GM19193 (cell line): ENCODE data around the gene MALSU1.

ENCODE experiments used
- POLR2A ChIP-seq: IDR thresholded peaks from 4 replicates; pipeline ENCODE4 v1.6.1; 2011; ENCODE audit not compliant: insufficient read depth, insufficient read length; ENCODE audit errors: extremely low read depth

Gene MALSU1

DNA sequence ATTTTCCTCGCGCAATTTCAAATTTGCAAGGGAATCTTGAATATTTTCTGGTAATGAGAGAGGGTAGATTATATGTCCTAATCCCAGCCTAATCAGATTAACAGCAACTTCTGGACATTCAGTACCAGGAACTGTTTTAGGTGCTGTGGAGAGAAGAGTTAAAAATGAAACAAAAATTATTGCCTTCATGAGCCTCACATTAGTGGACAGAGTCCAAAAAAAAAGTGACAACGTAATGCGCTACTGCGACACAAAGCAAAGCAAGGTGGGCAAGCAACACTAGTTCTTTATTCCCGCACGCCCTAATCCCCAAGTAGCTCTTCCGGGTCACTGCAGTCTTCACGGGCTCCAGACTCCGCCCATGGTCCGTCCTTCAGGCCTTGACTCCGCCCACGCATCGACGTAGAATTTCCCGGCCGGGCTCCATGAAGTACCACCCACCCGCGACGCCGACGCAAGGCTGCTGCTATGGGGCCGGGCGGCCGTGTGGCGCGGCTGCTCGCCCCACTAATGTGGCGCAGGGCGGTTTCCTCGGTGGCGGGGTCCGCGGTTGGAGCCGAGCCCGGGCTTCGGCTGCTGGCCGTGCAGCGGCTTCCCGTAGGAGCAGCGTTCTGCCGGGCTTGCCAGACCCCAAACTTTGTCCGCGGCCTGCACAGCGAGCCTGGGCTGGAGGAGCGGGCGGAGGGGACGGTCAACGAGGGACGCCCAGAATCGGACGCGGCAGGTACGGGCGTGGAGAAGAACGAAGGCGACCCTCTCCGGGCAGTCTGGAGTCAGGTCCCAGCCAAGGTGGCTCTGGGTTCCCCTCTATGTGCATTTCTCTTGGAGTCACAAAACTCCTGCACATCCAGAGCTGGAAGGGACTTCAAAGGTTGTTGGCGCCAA, at the start of gene MALSU1:
TSS of gene MALSU1 (plus strand) at position 455 of the 885 bp plus-strand sequence. CDS start at position 469, 14 bp downstream.
- peak; percentile 93 for TF ChIP-seq POLR2A

DNA sequence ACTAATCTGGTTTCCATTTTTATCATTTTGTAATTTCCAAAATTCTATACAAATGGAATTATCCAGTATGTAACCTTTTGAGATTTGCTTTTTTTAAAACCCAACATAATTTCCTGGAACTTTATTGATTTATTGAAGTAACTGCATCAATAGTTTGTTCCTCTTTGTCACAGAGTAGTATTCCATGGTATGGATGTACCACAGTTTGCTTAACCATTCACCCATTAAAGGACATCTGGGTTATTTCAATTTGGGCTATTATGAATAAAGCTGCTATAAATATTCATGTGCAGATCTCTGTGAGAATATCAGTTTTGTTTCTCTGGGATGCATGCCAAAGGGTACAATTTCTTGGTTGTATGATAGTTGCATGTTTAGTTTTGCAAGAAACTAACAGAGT, 49.7 kb upstream of the MALSU1 start:
- no peak for TF ChIP-seq POLR2A

DNA sequence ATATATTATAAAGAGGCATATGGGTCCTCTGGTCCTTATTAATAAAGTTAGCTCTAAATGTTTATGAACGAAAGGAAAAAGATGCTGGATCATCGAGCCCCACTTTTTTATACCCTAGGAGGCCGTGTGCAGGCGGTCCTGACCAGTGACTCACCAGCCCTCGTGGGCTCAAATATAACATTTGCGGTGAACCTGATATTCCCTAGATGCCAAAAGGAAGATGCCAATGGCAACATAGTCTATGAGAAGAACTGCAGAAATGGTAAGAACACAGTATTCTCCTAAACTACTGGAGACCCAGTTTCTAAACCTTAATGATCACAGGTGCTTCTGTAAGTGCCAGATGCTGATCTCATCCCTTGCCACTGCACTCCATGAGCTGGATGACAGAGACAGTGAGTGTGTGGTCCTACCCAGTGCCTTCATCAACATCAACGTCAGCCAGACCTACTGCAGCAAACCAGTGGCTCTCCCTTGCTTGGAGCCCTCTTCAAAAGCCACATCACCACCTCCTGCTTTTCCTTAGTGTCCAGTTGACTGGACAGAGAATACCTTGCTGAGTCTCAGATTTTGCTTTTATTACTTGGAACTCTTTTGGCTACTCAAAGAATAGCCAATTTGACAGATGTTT, 45.0 kb upstream of the MALSU1 start:
- no peak for TF ChIP-seq POLR2A

DNA sequence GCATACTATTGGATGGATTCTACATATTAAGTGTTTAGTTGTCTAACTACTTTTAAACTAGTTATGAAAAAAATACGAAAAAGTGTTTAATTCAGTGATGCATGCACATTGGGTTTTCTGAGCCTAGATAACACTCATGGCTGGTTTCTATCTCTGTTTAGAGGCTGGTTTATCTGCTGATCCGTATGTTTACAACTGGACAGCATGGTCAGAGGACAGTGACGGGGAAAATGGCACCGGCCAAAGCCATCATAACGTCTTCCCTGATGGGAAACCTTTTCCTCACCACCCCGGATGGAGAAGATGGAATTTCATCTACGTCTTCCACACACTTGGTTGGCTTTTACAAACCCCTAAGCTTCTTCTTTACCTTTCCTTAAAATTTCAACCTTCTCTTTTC, 42.4 kb upstream of the MALSU1 start:
- no peak for TF ChIP-seq POLR2A

DNA sequence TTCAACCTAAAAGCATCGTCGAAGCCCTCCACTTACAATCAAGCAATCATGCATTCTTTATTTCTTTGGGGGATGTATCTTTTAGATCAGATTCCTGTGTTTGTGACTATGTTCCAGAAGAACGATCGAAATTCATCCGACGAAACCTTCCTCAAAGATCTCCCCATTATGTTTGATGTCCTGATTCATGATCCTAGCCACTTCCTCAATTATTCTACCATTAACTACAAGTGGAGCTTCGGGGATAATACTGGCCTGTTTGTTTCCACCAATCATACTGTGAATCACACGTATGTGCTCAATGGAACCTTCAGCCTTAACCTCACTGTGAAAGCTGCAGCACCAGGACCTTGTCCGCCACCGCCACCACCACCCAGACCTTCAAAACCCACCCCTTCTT, 38.8 kb upstream of the MALSU1 start:
- no peak for TF ChIP-seq POLR2A

DNA sequence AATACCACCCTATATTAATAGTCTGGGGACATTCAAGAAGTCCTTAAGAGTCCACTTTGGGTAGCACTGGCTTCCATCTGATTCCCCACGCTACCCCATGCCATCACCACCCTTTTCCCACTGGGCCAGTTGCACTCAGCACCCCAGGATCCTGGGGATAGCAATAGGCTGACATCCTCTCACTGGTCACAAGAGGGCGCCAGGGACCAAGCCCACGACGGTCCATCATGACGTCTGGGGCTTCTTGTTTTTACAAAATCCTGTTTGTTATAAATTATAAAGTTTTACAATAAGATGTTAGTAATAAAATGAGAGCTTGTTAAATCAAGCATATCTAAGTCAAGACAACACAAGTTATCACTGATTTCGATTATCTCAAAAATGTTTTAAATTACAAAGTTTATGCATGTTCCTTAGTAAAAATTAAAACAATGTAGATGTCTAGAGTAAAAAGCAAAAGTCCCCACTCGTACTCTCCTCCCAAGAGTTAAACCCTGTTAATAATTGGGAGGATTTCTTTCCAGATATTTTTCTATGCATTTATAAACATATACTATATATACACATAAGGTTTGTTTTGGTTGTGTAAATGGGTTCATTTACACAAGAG, 37.2 kb upstream of the MALSU1 start:
- TF ChIP-seq POLR2A = no peak

DNA sequence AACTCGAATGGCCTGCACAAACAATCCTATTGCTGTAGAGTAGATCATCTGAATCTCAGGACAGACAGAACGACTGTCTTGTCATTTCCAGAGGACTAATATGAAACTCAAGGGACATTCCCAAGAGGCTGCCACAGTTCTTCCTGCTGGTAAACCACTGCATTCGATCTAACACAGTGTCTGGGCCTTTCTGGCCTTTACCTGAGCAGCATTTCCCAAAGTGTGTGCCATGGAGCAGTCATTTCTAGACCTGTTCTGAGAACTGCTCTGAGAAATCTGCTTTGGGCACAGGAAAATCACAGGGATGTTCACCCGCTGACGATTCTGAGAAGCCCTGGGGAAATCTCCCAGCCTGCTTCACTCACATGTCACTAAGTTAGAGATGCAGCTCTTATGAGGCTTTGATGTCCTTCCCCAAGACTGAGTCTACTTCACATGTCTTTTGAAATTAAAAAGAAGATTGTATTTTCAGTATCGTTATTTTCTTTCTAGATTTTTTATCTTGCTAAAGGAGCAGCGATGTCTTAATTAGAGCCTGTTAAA, 34.2 kb upstream of the MALSU1 start:
- TF ChIP-seq POLR2A = no peak

DNA sequence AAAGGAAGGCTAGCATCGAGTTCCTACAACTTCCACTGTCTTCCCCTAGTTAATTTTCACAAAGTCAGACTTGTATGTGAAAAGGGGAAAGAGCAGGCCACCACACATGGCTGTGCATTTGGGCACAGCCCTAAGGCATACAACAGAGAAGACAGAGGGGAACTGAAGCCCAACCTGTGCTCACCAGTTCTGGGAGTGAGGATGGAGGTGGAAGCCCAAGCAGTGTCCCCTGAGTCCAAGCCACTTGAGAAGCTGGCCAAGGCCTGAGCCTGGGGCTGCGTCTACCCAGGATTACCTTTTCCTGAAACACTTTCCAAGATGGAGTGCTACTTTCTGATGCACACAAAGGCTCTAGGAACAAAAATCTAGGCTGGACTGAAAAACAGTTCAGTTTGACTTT, 32.2 kb upstream of the MALSU1 start:
- no peak for TF ChIP-seq POLR2A

DNA sequence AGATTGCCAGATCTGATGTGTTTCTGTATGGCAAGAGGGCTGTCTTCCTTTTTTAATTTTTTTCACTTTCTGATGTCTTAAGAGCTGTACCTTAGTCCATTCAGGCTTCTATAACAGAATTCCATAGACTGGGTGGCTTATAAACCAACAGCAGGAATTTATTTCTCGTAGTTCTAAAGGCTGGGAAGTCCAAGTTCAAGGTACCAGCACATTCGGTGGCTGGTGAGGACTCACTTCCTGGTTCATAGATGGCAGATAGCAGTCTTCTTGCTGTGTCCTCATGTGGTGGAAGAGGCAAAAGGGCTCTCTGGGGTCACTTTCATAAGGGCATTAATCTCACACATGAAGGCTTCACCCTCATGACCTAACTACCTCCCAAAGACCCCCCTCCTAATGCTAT, 31.8 kb upstream of the MALSU1 start:
- TF ChIP-seq POLR2A = no peak

DNA sequence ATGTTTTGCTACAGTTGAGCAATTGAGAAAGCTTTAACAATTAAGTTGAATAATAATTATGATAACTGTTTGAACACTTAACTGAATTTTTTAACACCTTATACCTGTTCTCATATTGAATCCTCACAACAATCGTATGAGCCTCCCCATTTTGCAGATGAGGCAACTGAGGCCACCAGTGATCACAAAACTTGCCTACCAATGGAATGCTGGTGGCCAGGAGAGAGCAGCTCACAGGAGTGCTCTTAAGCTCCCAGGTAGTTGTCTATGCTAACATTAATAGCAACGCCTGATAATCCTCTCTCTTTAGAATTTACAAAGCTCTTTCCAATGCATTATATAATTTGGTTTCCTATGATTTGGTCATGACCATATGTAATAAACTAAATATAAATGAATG, 31.0 kb upstream of the MALSU1 start:
- TF ChIP-seq POLR2A = no peak

DNA sequence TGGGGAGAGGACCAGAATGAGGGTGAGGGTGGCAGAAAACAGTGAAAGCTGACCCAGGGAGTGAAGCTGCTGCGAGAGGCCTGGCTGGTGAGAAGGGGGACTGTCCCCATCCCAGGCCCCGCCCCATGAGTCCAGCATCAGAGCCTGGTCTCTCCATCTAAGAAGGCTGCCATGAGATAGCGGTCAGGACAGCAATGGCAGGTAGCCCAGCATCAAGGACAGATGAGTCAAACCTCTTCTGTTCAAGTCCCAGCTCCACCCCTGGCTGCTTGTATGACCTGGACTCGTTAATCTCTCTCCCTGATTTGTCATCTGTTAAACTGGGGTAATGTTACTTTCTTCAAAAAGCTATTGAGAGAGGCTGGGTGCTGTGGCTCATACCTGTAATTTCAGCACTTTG, 30.4 kb upstream of the MALSU1 start:
- no peak for TF ChIP-seq POLR2A

DNA sequence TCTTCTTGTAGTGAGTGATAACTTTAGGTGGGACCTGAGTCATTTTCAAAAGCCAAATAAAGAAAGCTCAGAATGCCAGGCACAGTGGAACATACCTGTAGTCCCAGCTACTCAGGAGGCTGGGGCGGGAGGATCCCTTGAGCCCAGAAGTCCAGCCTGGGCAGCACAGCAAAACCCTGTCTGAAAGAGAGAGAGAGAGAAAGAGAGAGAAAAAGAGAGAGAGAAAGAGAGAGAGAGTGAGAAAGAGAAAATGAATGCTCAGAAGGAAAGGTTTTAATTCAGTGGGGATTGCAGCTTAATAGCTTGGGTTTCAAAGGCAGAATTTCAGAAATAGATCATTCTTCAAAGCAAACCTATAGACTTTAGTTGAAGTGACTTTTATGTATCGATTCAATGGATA, 26.9 kb upstream of the MALSU1 start:
- TF ChIP-seq POLR2A = no peak

DNA sequence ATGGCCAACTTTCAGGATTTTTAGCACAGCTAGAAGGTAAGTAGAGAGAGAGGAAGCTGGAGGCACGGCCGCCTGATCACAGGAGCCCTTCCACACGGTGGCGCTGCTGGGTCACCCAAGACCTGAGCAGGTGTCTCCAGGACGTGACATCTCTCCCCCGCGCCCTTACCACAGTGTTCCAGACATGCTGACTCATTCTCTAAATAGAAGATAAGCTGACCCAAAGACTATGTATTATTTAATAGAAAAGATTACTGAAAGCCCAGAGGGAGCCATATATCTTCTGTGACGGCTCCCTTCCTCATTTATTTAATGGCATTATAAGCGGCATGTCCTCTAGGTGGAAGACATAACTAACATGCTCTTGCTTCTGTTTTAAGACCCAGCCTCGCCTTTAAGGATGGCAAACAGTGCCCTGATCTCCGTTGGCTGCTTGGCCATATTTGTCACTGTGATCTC, 26.0 kb upstream of the MALSU1 start:
- peak; percentile 27 for TF ChIP-seq POLR2A

DNA sequence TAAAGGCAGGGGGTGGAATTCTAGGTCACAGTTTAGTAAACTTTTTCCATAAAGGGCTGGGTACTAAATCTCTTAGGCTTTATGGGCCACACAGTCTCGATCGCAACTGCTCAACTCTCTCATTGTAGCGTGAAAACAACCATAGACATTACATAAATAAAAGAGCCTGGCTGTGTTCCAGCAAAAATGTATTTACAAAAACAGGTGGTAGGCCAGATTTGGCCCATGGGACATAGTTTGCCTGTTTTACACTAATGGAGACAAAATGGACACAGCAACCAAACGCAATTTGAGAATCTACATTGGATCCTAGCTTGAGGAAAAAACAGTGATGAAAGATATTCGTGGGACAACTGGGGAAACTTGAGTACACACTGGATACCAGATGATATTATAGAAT, 23.2 kb upstream of the MALSU1 start:
- no peak for TF ChIP-seq POLR2A

DNA sequence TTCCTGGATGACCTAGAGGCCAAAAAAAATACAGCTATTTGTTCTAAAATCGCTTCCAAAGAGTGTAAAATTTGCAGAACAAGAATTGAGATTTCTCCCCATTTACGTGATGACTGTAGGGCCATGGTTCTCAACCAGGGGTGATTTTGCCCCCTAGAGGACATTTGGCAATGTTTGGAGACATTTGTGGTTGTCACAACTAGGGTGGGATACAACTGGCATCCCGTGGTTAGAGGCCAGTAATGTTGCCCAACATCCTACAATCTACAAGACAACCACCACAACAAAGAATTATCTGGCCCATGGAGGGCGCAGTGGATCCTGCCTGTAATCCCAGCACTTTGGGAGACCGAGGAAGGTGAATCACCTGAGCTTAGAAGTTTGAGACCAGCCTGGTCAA, 22.8 kb upstream of the MALSU1 start:
- TF ChIP-seq POLR2A = no peak
